ENCODE data around the gene VCL. TPM values are rescaled to one million over a fixed set of nuclear protein-coding genes. Genes with fewer than 3 reads are reported as not detected.

Gene VCL
- total RNA-seq, 2 experiments from 2014 or later = 18.5 to 19.7 TPM

DNA sequence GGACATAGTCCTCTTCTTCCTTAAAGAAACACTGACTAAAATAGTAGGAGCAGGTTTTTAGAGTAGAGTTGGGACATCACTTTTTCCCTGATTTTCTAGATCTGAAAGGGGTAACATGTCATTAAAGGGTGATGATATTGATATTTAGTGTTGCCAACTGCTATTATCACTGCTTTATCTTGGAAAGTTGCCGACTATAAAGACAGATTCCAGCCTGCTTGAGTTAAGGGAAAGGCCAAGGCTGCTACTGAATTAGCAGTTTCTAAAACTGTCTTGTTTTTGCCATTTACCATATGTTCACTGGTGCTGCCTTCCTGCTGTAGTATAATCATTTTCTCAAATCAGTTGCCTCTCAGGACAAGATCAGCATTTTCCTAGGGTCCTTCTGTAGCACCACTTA lies 123.0 kb downstream of the VCL start:
- Mint-ChIP-seq H3K36me3 (ENCODE audit: low read depth) (peaks cover 97% of the 10 kb centered on the region), H3K27me3 (no peaks in the 10 kb centered on the region), H3K4me1 (ENCODE audit: low read depth) (peaks cover under 1% of the 10 kb centered on the region), H3K9me3 (no peaks in the 10 kb centered on the region), H3K27ac (peak overlapping the region; percentile 11), H3K4me3 (no peak overlapping the region)
- ATAC-seq (ENCODE audit: poor library complexity) (no peak), DNase-seq (no peak)
- H3K4me3 ChIP-seq (ENCODE audit: low read length) = no peak overlapping the region
- intact Hi-C loops (cut with DNase I, micrococcal nuclease) = loop anchor here in 1 of 2 experiments (10.0 kb wide), 1 partner anchor 114 kb away; no protein-coding TSS in a partner anchor
- POLR2A ChIA-PET = interaction anchor here (0.7 to 1.6 kb wide), 2 partner anchors 21 to 23 kb away, joined by 3 read pairs; no protein-coding TSS in a partner anchor
- peaks cover 92% of the 10 kb centered on the region for H3K36me3 ChIP-seq (ENCODE audit: insufficient read depth, low read length)
- no peak overlapping the region for H3K27ac ChIP-seq (ENCODE audit: low read depth in 1 of 2, low read length in 2 of 2)
- TF ChIP-seq, protein P1, sequence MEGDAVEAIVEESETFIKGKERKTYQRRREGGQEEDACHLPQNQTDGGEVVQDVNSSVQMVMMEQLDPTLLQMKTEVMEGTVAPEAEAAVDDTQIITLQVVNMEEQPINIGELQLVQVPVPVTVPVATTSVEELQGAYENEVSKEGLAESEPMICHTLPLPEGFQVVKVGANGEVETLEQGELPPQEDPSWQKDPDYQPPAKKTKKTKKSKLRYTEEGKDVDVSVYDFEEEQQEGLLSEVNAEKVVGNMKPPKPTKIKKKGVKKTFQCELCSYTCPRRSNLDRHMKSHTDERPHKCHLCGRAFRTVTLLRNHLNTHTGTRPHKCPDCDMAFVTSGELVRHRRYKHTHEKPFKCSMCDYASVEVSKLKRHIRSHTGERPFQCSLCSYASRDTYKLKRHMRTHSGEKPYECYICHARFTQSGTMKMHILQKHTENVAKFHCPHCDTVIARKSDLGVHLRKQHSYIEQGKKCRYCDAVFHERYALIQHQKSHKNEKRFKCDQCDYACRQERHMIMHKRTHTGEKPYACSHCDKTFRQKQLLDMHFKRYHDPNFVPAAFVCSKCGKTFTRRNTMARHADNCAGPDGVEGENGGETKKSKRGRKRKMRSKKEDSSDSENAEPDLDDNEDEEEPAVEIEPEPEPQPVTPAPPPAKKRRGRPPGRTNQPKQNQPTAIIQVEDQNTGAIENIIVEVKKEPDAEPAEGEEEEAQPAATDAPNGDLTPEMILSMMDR (IDR thresholded peaks at IDR 0.05) = no peak
- CTCF ChIA-PET = interaction anchor here (0.6 kb wide), 1 partner anchor 49 kb away, joined by 3 read pairs; no protein-coding TSS in a partner anchor
- H3K27me3 ChIP-seq (ENCODE audit: control insufficient read depth in 1 of 2, insufficient read depth in 2 of 2, low read length in 2 of 2) = no peaks in the 10 kb centered on the region
- H3K4me1 ChIP-seq (ENCODE audit: insufficient read depth, low read length) = no peaks in the 10 kb centered on the region
- no peaks in the 10 kb centered on the region for H3K9me3 ChIP-seq (ENCODE audit: control insufficient read depth in 1 of 2, insufficient read depth in 1 of 2, low read length in 2 of 2)

DNA sequence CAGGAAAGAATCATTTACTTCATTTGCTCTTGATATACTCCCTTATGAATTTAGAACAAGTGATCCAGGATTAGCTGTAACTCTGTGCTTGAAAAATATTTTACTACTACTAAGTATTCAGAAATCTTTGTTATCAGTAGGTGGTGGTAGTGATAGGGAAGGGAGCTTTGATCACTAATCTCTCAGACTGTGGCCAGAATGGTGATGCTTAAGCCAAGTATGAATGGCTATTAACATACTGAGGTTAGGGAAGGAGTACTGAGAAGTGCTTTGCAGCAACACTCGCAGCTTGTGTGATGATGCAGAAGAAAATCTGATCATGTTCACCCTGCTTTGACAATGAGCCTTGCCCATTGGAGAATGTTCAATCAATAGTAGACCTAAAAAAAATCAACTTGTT lies 123.5 kb downstream of the VCL start:
- CTCF ChIA-PET = no interaction called here
- no peaks in the 10 kb centered on the region for H3K27me3 Mint-ChIP-seq
- no peak overlapping the region for H3K4me3 Mint-ChIP-seq
- no peaks in the 10 kb centered on the region for H3K27me3 ChIP-seq (ENCODE audit: control insufficient read depth in 1 of 2, insufficient read depth in 2 of 2, low read length in 2 of 2)
- POLR2A ChIA-PET = interaction anchor here (0.7 to 1.6 kb wide), 2 partner anchors 22 kb away, joined by 3 read pairs; no protein-coding TSS in a partner anchor
- H3K27ac ChIP-seq (ENCODE audit: low read depth in 1 of 2, low read length in 2 of 2) = no peak overlapping the region
- TF ChIP-seq, protein P1 (IDR thresholded peaks at IDR 0.05) = no peak
- no peaks in the 10 kb centered on the region for H3K9me3 Mint-ChIP-seq
- H3K27ac Mint-ChIP-seq = peak overlapping the region; percentile 11
- ATAC-seq (ENCODE audit: poor library complexity) (no peak), DNase-seq (no peak)
- H3K4me1 Mint-ChIP-seq (ENCODE audit: low read depth) = no peaks in the 10 kb centered on the region
- intact Hi-C loops (cut with DNase I, micrococcal nuclease) = loop anchor here in 1 of 2 experiments (10.0 kb wide), 1 partner anchor 113 kb away; no protein-coding TSS in a partner anchor
- H3K4me3 ChIP-seq (ENCODE audit: low read length) = no peak overlapping the region
- no peaks in the 10 kb centered on the region for H3K4me1 ChIP-seq (ENCODE audit: insufficient read depth, low read length)
- H3K36me3 ChIP-seq (ENCODE audit: insufficient read depth, low read length) = peaks cover 92% of the 10 kb centered on the region
- peaks cover 97% of the 10 kb centered on the region for H3K36me3 Mint-ChIP-seq (ENCODE audit: low read depth)
- no peaks in the 10 kb centered on the region for H3K9me3 ChIP-seq (ENCODE audit: control insufficient read depth in 1 of 2, insufficient read depth in 1 of 2, low read length in 2 of 2)

- Mint-ChIP-seq H3K27me3 (no peaks in the 10 kb centered on the region), H3K27ac (peak overlapping the region; percentile 11), H3K36me3 (ENCODE audit: low read depth) (peaks cover 93% of the 10 kb centered on the region), H3K4me3 (no peak overlapping the region), H3K4me1 (ENCODE audit: low read depth) (no peaks in the 10 kb centered on the region), H3K9me3 (no peaks in the 10 kb centered on the region)
- Histone ChIP-seq H3K4me1 (ENCODE audit: insufficient read depth, low read length) (no peaks in the 10 kb centered on the region), H3K27ac (ENCODE audit: low read depth in 1 of 2, low read length in 2 of 2) (no peak overlapping the region), H3K4me3 (ENCODE audit: low read length) (no peak overlapping the region), H3K36me3 (ENCODE audit: insufficient read depth, low read length) (peaks cover 88% of the 10 kb centered on the region), H3K9me3 (ENCODE audit: control insufficient read depth in 1 of 2, insufficient read depth in 1 of 2, low read length in 2 of 2) (no peaks in the 10 kb centered on the region), H3K27me3 (ENCODE audit: control insufficient read depth in 1 of 2, insufficient read depth in 2 of 2, low read length in 2 of 2) (no peaks in the 10 kb centered on the region)
- TF ChIP-seq, protein P1 (IDR thresholded peaks at IDR 0.05) = no peak
- intact Hi-C loops (cut with DNase I, micrococcal nuclease) = loop anchor here in 1 of 2 experiments (10.0 kb wide), 1 partner anchor 113 kb away; no protein-coding TSS in a partner anchor
- CTCF ChIA-PET = no interaction called here
- DNase-seq = no peak
- POLR2A ChIA-PET = interaction anchor here (1.6 kb wide), 1 partner anchor 21 kb away, joined by 3 read pairs; no protein-coding TSS in a partner anchor
- ATAC-seq (ENCODE audit: poor library complexity) = no peak
Observed at GRCh38 chr10:74122060-74122459, 124.1 kb downstream of the VCL start.

Measured in CD4-positive, alpha-beta T cell (primary cell).